HG02973 (cell line): ENCODE data around the gene CASTOR1.
A peak's percentile ranks its signal among the peaks of the same experiment; 100 is the strongest.

Experiments used
- ATAC-seq: cut with Tn5 transposase; IDR thresholded peaks from one replicate; pipeline ENCODE4 v1.9.1; 2021; ENCODE audit warnings: moderate library complexity; ENCODE audit not compliant: unreplicated experiment

The CASTOR1 gene

GRCh38 chr22:30320021-30320556 lies 30.8 kb upstream of the CASTOR1 start:
- ATAC-seq = no peak

DNA sequence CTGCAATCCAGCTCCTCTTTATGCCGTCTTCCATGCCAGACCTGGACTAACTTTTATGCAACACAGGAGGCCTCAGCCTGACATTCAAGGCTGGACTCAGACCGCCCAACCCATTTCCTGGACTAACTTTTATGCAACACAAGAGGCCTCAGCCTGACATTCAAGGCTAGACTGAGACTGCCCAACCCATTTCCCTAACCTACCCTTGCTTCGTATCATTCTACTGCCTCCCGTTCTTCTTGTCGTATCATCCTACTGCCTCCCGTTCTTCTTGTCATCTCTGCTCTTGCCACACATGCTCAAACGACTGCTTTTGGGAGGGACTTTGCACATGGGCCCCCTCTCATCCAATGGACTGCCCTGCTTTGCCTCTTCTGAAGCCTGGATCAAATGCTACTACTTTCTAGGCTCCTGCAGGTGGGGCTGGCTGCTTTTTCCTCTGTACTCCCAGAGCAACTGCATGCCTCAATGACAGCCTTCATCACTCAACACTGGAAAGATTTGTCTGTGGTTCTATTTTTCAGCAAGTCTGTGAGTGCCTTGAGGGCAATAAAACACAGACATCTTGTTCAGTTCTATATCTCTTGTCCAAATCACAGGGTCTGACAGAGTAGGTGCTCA lies 29.6 kb upstream of the CASTOR1 start:
- no peak for ATAC-seq

GRCh38 chr22:30317778-30318177 lies 28.5 kb upstream of the CASTOR1 start:
- no peak for ATAC-seq

GRCh38 chr22:30315962-30316576 lies 26.8 kb upstream of the CASTOR1 start:
- ATAC-seq = no peak

DNA sequence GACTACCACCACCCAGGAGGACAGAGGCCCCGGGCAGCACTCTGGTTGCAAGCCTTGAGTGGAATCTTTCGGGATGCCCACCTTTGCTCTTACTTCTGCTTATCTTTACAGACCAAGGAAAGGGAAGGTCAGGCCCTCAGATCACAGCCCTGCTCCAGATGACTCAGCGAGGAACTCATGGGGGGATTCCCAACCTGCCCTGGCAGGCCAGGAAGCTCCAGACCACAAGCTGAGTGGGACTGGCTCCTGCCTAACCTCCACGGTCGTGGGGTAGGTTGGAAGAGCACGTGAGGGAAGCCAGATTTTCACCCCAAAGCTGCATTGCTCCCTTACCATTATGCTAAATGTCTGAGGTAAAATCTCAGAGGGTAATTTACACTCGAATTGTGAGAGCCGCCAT lies 25.6 kb upstream of the CASTOR1 start:
- ATAC-seq = peak; percentile 37

- ATAC-seq = no peak
Observed at GRCh38 chr22:30313527-30314363, 24.4 kb upstream of the CASTOR1 start.

GRCh38 chr22:30312053-30312452 lies 22.7 kb upstream of the CASTOR1 start:
- no peak for ATAC-seq

- ATAC-seq = no peak
Observed at GRCh38 chr22:30310881-30311771, 21.8 kb upstream of the CASTOR1 start.

- ATAC-seq = no peak
Observed at GRCh38 chr22:30309951-30310741, 20.8 kb upstream of the CASTOR1 start.

- no peak for ATAC-seq
Observed at GRCh38 chr22:30308518-30309230, 19.4 kb upstream of the CASTOR1 start.

DNA sequence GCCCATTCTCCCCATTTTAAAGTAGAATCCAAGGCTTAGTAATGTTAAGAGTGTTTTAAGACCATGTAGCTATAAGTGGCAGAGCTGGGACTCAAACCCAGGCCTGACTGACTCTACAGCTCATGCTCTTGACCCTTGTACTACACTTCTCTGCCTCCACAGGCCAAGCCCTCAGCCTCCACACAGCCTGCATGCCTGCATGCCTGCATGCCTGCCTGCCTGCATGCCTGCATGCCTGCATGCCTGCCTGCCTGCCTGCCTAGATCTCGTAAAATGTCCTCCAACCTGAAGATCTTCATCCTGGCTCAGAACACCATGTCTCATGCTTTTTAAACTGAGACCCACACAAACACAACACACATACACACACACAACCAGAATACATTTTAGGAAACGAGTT lies 18.8 kb upstream of the CASTOR1 start:
- ATAC-seq = no peak

GRCh38 chr22:30307041-30307574 lies 17.8 kb upstream of the CASTOR1 start:
- ATAC-seq = no peak

DNA sequence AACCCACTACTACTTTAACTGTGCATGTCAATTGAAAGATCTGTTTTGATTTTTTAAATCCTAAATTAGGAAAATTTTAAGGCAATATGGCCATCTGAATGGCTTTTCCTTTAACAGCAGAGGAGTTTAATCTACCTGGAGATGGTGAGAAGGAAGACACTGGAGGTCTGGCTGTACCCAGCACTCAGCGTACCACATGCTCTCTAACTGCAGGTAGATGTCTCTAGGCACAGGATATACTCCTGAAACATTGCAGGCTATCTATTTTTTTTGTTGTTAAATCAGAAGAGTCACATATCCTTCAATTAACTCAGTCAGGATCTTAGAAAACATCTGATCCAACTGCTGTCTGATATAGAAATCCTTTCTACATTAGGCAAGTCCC lies 17.3 kb upstream of the CASTOR1 start:
- ATAC-seq = no peak

- no peak for ATAC-seq
Observed at GRCh38 chr22:30305906-30306626, 16.8 kb upstream of the CASTOR1 start.

DNA sequence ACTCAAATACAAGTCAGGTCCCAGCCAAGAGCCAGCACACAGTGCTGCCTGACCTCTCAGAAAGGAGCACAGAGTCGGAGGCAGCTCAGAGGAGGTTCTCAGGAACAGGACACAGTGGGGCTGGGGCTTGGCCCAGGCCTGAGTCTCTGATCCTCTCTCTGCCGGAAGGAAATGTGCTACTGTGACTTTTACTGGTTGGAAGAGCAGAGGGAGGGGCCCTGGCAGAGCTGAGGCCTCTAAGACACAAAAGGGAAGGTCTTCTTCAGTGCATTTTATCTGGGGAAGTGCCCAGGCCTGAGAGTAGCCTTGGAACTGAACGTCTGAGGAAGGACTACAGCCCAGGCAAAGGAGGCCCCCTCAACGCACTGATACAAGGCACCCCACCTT lies 16.2 kb upstream of the CASTOR1 start:
- ATAC-seq = no peak

DNA sequence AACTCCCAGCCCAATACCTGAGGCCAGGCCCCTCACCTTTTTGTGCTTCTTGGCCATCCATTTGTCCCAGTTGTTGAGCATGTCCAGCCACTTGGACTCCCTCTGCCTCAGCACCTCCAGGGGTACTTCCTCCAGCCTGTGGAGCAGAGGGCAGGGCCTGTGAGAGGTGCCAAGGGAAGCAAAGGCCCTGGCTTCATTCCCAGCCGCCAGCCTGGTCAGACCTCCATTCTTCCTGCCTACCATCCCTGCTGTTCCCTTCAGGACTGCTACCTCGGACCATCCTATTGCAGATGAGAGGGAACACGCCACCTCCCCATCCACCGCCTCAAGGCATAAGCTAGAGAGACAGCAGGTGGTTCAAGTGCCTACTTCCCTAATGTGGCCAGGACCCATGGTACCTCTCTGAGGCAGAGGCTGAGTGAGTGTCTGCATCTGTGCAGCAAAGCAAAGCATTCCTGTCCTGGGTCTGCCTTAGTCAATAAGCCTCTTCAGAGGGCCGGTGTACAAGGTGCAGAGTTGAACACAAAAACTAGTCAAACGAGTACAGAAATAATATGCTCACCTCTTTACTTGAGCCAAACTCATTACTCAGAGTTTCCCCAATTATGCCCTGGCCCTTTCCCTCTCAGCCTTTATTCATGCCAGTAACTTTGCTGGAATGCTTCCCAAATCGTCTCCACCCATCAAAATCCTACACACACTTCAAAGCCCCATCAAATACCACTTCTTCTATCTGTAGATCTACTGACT lies 15.4 kb upstream of the CASTOR1 start:
- no peak for ATAC-seq

GRCh38 chr22:30302810-30303138 lies 13.5 kb upstream of the CASTOR1 start:
- ATAC-seq = no peak
